Measurements from ENCODE around the gene GPRC6A.

Gene GPRC6A

DNA sequence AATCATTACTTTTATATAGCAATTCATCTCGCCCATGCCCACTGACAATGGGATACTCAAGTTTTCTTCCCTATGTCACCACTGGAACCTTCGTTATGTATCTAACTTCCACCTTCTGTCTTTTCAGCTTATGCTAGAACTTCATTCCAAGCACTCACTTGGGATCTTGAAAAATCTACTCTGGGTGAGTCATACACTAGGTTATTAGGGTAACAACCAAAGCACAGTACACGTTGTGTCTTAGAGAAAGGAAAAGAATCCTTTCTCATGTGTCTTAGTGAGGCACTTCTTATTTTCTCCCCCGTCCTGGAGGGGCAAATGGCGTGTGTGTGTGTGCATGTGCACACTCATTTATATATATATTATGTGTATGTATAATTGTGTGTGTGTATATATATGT is 45.0 kb downstream of the GPRC6A start:
- H3K4me3 ChIP-seq (ENCODE audit: low read depth, low read length): no peak overlapping the region
- TF ChIP-seq, protein P1, sequence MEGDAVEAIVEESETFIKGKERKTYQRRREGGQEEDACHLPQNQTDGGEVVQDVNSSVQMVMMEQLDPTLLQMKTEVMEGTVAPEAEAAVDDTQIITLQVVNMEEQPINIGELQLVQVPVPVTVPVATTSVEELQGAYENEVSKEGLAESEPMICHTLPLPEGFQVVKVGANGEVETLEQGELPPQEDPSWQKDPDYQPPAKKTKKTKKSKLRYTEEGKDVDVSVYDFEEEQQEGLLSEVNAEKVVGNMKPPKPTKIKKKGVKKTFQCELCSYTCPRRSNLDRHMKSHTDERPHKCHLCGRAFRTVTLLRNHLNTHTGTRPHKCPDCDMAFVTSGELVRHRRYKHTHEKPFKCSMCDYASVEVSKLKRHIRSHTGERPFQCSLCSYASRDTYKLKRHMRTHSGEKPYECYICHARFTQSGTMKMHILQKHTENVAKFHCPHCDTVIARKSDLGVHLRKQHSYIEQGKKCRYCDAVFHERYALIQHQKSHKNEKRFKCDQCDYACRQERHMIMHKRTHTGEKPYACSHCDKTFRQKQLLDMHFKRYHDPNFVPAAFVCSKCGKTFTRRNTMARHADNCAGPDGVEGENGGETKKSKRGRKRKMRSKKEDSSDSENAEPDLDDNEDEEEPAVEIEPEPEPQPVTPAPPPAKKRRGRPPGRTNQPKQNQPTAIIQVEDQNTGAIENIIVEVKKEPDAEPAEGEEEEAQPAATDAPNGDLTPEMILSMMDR (IDR thresholded peaks at IDR 0.05; ENCODE audit: borderline replicate concordance, insufficient read depth, low read depth, low read length): no peak

DNA sequence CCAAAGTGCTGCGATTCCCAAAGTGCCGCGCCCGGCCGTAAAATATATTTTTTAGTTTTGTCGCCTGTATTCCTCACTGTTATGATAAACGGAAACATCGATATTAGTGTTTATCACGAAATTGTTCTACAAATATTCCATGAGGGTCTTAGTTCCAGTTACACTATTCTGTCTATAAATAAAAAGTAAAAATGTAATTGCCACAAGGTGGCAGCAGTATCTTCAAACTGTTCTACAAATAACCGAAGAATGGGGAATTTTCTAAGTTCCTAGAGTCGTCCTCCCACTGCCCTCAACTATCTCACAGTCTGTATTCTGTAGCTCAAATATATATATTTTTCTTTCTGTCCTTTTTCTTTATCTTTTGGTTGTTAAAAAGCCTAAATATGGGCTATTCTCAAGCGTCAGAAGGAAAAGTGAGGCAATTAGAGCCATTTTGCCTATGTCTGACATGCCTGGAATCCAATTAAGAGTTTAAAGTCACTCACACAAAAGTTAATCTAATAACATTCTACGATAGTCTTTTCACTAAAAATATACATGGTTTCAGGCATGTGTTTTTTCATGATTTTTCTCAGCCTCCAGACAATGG is 49.2 kb downstream of the GPRC6A start:
- TF ChIP-seq, protein P1 (IDR thresholded peaks at IDR 0.05; ENCODE audit: borderline replicate concordance, insufficient read depth, low read depth, low read length): no peak
- no peak overlapping the region for H3K4me3 ChIP-seq (ENCODE audit: low read depth, low read length)

GRCh38 chr6:116773886-116774285 is 55.0 kb downstream of the GPRC6A start:
- H3K4me3 ChIP-seq (ENCODE audit: low read depth, low read length): no peak overlapping the region
- TF ChIP-seq, protein P1 (IDR thresholded peaks at IDR 0.05; ENCODE audit: borderline replicate concordance, insufficient read depth, low read depth, low read length): no peak

DNA sequence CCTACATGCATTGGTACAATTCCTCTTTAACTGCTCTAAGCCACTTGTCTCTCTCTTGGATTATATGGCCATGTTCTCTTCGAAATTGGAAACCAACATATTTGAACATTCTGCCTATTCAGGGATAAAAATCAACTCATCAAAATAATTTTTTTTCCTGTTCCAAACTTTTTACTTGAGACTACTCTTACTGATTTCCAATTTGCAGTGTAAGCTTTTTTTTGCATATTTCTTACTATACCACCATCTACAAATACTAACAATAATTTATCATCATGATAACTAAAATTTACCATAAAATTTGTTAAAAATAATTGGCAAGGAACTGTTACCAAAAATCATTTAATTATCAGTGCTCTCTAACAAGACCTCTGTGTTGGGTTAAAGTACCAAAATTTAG is 56.4 kb downstream of the GPRC6A start:
- TF ChIP-seq, protein P1 (IDR thresholded peaks at IDR 0.05; ENCODE audit: borderline replicate concordance, insufficient read depth, low read depth, low read length): no peak
- H3K4me3 ChIP-seq (ENCODE audit: low read depth, low read length): no peak overlapping the region

- TF ChIP-seq, protein P1 (IDR thresholded peaks at IDR 0.05; ENCODE audit: borderline replicate concordance, insufficient read depth, low read depth, low read length): no peak
- no peak overlapping the region for H3K4me3 ChIP-seq (ENCODE audit: low read depth, low read length)
These were observed 61.2 kb downstream of the GPRC6A start for GRCh38 chr6:116767715-116768114.

- H3K4me3 ChIP-seq (ENCODE audit: low read depth, low read length): no peak overlapping the region
- TF ChIP-seq, protein P1 (IDR thresholded peaks at IDR 0.05; ENCODE audit: borderline replicate concordance, insufficient read depth, low read depth, low read length): no peak
These were observed 62.2 kb downstream of the GPRC6A start for GRCh38 chr6:116766506-116767176.
